Activated naive CD8-positive, alpha-beta T cell treated with anti-CD3 and anti-CD28 coated beads, Interleukin-2, amount 10 ng/mL, durations not matched to agents 7 days and 5 days (primary cell): ENCODE data around the gene NPAS3. TPM values are rescaled to one million over a fixed set of nuclear protein-coding genes. Genes with fewer than 3 reads are reported as not detected.

Source experiments
- ATAC-seq: fragments of 150-1000 bp; cut with Tn5 transposase; one replicate; pipeline ENCODE4 v1.10.0; 2021; ENCODE audit warnings: low read depth, moderate library complexity
- POLR2A ChIA-PET: fragments of 350-600 bp; sonication (Branson Sonifier 250); formaldehyde crosslinking; loops from one replicate; lab custom pipeline; 2021; ENCODE audit warnings: antibody characterized with exemption; lab: Charles Lee
- DNase-seq: peaks from one replicate; pipeline ENCODE4 v3.0.0; 2021
- H3K27ac Mint-ChIP-seq: one replicate; pipeline ENCODE4 v1.8.0; 2022; ENCODE audit warnings: mild to moderate bottlenecking, mixed read lengths
- H3K27me3 Mint-ChIP-seq: one replicate; pipeline ENCODE4 v1.8.0; 2022; ENCODE audit warnings: mild to moderate bottlenecking, moderate library complexity, mixed read lengths
- H3K36me3 Mint-ChIP-seq: one replicate; pipeline ENCODE4 v1.8.0; 2021; ENCODE audit warnings: mild to moderate bottlenecking, mixed read lengths
- H3K4me1 Mint-ChIP-seq: one replicate; pipeline ENCODE4 v1.8.0; 2021; ENCODE audit warnings: mixed read lengths
- H3K4me3 Mint-ChIP-seq: one replicate; pipeline ENCODE4 v1.8.0; 2022; ENCODE audit warnings: mild to moderate bottlenecking, moderate library complexity, mixed read lengths
- H3K9me3 Mint-ChIP-seq: one replicate; pipeline ENCODE4 v1.8.0; 2021; ENCODE audit warnings: mixed read lengths
- total RNA-seq, 2 experiments: library from RNA; stranded (reverse); gene quantifications; one replicate each; pipeline ENCODE4 v1.2.3, GENCODE V29; 2021

NPAS3 gene
- total RNA-seq, 2 experiments from 2014 or later, result not detected

- no peak for ATAC-seq
Observed at GRCh38 chr14:33539918-33540357, 601.3 kb downstream of the NPAS3 start.

GRCh38 chr14:33541171-33541570 is 602.5 kb downstream of the NPAS3 start:
- Mint-ChIP-seq H3K36me3 (no peaks in the 10 kb centered on the region), H3K9me3 (no peaks in the 10 kb centered on the region), H3K27me3 (no peaks in the 10 kb centered on the region), H3K27ac (no peak overlapping the region), H3K4me1 (no peaks in the 10 kb centered on the region), H3K4me3 (no peak overlapping the region)
- POLR2A ChIA-PET, result no interaction called here
- no peak for DNase-seq
- ATAC-seq, result no peak

More at GRCh38 chr14:33539918-33540357, 601.3 kb downstream of the NPAS3 start:
- no peak for DNase-seq
- Mint-ChIP-seq H3K27me3 (no peaks in the 10 kb centered on the region), H3K4me3 (no peak overlapping the region), H3K4me1 (no peaks in the 10 kb centered on the region), H3K36me3 (no peaks in the 10 kb centered on the region), H3K27ac (no peak overlapping the region), H3K9me3 (no peaks in the 10 kb centered on the region)
- POLR2A ChIA-PET, result no interaction called here

GRCh38 chr14:33542338-33543287 is 603.9 kb downstream of the NPAS3 start:
- no peak overlapping the region for H3K4me3 Mint-ChIP-seq
- no peaks in the 10 kb centered on the region for H3K36me3 Mint-ChIP-seq
- no peaks in the 10 kb centered on the region for H3K27me3 Mint-ChIP-seq
- no peaks in the 10 kb centered on the region for H3K4me1 Mint-ChIP-seq
- POLR2A ChIA-PET, result no interaction called here
- DNase-seq (no peak), ATAC-seq (no peak)
- no peaks in the 10 kb centered on the region for H3K9me3 Mint-ChIP-seq
- no peak overlapping the region for H3K27ac Mint-ChIP-seq

DNA sequence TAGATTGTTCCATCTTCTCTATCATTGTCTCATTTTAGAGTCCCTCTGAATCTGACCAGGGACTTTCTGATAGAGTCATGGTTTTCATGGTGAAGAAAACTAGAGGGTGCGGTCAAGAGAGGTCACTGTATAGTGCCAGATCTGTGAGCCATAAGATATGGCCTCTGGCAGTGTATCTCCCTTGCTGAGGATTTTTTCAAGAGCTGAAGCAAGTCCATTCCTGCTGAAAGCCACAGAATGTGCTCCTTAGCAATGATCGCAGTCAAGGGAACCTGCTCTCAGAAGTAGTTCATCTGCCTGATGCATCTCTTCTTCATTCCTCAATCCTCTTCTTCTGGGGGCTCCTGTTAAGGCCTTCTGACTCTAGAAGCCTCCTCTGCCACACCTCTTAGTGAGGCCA is 607.0 kb downstream of the NPAS3 start:
- Mint-ChIP-seq H3K9me3 (no peaks in the 10 kb centered on the region), H3K27ac (no peak overlapping the region), H3K4me3 (no peak overlapping the region), H3K4me1 (no peaks in the 10 kb centered on the region), H3K36me3 (no peaks in the 10 kb centered on the region), H3K27me3 (no peaks in the 10 kb centered on the region)
- POLR2A ChIA-PET, result no interaction called here
- ATAC-seq (no peak), DNase-seq (no peak)

DNA sequence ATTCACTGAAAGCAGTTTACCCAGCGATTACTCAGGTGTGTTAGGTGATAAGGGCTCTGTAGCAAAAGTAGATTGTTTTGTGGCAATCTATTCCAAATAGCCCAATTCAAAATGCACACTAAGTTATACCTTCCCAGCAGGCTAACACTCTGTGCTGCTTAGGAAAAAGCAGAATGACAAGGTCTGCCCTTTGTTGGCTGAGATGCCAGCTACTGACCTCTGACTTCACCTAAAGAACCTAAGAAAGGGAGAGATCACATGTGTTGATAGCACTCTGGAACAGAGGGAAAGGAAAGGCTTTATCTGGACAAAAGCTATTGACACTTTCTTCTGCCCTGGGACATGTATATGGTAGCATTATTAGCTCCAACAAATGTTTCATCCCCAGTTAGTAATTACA is 609.9 kb downstream of the NPAS3 start:
- Mint-ChIP-seq H3K4me1 (no peaks in the 10 kb centered on the region), H3K9me3 (no peaks in the 10 kb centered on the region), H3K36me3 (no peaks in the 10 kb centered on the region), H3K27me3 (no peaks in the 10 kb centered on the region), H3K27ac (no peak overlapping the region), H3K4me3 (no peak overlapping the region)
- POLR2A ChIA-PET, result no interaction called here
- DNase-seq, result no peak
- ATAC-seq, result no peak

GRCh38 chr14:33551963-33552362 is 613.3 kb downstream of the NPAS3 start:
- ATAC-seq, result no peak
- H3K9me3 Mint-ChIP-seq, result no peaks in the 10 kb centered on the region
- H3K4me3 Mint-ChIP-seq, result no peak overlapping the region
- H3K4me1 Mint-ChIP-seq, result no peaks in the 10 kb centered on the region
- no peaks in the 10 kb centered on the region for H3K27me3 Mint-ChIP-seq
- H3K36me3 Mint-ChIP-seq, result no peaks in the 10 kb centered on the region
- POLR2A ChIA-PET, result no interaction called here
- DNase-seq, result no peak
- H3K27ac Mint-ChIP-seq, result no peak overlapping the region

DNA sequence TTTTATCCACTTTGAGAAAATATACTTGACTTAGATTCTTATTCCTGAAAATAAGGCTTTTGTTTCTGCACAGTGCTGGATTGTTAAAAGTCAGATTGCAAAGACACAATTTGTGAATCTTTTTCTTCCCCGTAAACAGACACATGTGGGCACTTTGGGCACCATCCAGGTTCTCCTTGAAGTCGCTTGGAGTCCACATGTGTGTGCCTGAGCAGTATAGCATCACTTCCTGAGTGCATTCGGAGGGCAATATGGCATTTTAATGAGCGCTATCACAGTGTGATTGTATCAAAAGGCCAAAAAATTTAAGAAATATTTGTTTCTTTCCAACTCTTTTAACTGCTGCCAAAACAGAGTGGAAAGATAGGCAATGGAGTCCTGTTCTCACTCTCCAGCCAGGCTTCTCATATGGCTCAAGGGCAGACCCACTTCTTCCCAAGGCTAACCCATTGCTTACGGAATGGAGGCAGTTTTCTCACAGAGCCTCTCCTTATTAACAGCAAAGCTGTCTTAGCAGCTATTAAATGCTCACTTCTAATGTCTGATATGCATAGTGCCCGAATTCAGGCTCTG is 615.1 kb downstream of the NPAS3 start:
- no peak for ATAC-seq
- Mint-ChIP-seq H3K36me3 (no peaks in the 10 kb centered on the region), H3K9me3 (no peaks in the 10 kb centered on the region), H3K4me1 (no peaks in the 10 kb centered on the region), H3K4me3 (no peak overlapping the region), H3K27ac (no peak overlapping the region), H3K27me3 (no peaks in the 10 kb centered on the region)
- no peak for DNase-seq
- POLR2A ChIA-PET, result no interaction called here

DNA sequence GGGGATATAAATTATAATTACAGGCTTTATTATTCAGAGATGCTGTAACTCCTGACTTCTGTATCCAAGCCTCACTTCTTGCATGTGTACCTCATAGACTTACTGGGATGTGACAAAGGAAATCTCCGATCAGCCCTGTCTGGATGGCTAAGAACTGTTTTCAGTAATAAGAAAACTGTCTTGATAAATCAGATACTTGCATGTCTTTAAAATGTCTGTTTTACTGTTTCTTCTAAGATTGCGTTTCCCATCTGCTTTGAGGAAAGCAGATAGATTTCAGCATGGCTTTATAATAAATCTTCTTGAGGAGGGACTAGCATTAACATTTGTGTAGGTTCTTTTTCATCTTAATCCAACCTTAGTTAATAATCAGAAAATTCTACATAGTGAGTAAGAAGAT is 616.3 kb downstream of the NPAS3 start:
- Mint-ChIP-seq H3K4me1 (no peaks in the 10 kb centered on the region), H3K27ac (no peak overlapping the region), H3K4me3 (no peak overlapping the region), H3K36me3 (no peaks in the 10 kb centered on the region), H3K9me3 (no peaks in the 10 kb centered on the region), H3K27me3 (no peaks in the 10 kb centered on the region)
- POLR2A ChIA-PET, result no interaction called here
- DNase-seq (no peak), ATAC-seq (no peak)

DNA sequence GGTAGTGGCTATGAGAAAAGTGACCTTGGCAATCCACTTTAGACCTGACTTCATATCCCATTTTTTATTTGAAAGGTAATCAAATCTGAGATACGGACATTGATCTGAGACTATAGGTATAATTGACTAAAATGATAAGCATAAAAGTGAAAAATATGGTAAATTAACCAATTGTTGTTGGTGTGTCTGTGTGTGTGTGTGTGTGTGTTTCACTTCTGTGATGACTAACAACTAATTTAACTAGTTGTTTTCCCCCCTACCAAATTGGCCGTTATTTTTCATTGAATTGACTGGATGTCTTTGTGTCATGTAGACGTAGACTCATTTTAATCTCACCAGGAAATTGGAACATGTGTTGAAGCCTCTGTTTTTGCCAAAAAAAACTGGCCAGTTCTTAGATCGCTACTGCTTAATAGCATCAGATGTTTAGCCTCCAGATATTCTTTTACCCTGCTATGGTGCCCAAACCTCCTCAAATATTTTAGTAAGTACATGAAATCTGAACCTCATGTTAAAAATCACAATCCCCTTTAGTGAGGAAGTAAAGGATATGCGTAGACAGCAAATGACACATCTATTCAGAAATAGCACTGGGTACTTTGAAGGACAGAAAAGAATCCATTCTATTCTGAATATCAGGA is 617.2 kb downstream of the NPAS3 start:
- H3K36me3 Mint-ChIP-seq, result no peaks in the 10 kb centered on the region
- no peak overlapping the region for H3K27ac Mint-ChIP-seq
- POLR2A ChIA-PET, result no interaction called here
- no peak for DNase-seq
- no peak for ATAC-seq
- H3K4me1 Mint-ChIP-seq, result no peaks in the 10 kb centered on the region
- H3K9me3 Mint-ChIP-seq, result no peaks in the 10 kb centered on the region
- H3K4me3 Mint-ChIP-seq, result no peak overlapping the region
- H3K27me3 Mint-ChIP-seq, result no peaks in the 10 kb centered on the region

- POLR2A ChIA-PET, result no interaction called here
- DNase-seq (no peak), ATAC-seq (no peak)
- H3K36me3 Mint-ChIP-seq, result no peaks in the 10 kb centered on the region
- H3K27me3 Mint-ChIP-seq, result no peaks in the 10 kb centered on the region
- H3K4me1 Mint-ChIP-seq, result no peaks in the 10 kb centered on the region
- H3K9me3 Mint-ChIP-seq, result no peaks in the 10 kb centered on the region
- H3K4me3 Mint-ChIP-seq, result no peak overlapping the region
- H3K27ac Mint-ChIP-seq, result no peak overlapping the region
Observed at GRCh38 chr14:33556382-33557121, 617.9 kb downstream of the NPAS3 start.

DNA sequence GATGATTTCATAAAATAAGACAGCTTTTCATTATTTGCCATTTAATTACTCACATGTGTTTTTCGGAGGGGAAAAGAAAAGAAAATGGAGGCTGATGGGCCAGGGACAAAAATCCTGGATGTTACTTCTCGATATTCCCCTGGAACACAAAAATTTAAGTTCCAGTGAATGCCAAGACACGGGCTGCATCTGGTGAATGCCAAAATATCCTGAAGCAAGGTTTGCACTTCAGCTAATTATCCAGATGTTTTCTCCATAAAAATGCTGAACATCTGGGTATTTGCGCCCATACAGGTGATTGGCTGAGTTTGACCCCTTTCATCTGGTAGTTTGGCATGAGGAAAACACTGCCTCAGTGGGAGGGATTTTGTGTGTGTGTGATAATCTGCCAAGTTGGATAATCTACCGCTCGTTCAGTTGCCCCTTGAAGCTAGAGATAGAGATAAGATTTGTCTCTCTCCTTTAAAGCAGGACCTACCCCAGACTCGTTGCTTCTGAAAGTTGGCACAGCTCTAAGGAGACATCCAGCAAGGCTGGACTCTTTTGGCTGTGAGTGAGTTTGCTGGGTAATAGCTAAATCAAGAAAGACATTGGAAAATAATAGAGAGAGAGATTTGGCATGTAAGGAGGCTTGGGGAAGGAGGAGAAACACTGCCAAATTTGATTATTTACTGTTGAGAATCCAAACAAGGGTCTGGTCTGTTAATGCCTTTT is 622.2 kb downstream of the NPAS3 start:
- Mint-ChIP-seq H3K4me3 (no peak overlapping the region), H3K36me3 (no peaks in the 10 kb centered on the region), H3K27me3 (no peaks in the 10 kb centered on the region), H3K27ac (no peak overlapping the region), H3K9me3 (no peaks in the 10 kb centered on the region), H3K4me1 (peaks cover 3% of the 10 kb centered on the region)
- ATAC-seq (no peak), DNase-seq (no peak)
- POLR2A ChIA-PET, result no interaction called here

- H3K4me3 Mint-ChIP-seq, result no peak overlapping the region
- POLR2A ChIA-PET, result no interaction called here
- DNase-seq, result no peak
- no peaks in the 10 kb centered on the region for H3K9me3 Mint-ChIP-seq
- H3K27ac Mint-ChIP-seq, result no peak overlapping the region
- no peaks in the 10 kb centered on the region for H3K27me3 Mint-ChIP-seq
- no peak for ATAC-seq
- H3K36me3 Mint-ChIP-seq, result no peaks in the 10 kb centered on the region
- peaks cover 3% of the 10 kb centered on the region for H3K4me1 Mint-ChIP-seq
Observed at GRCh38 chr14:33561488-33562175, 623.0 kb downstream of the NPAS3 start.
